BJ (cell line): ENCODE data around the gene KRI1. TPM values are rescaled to one million over a fixed set of nuclear protein-coding genes. Genes with fewer than 3 reads are reported as not detected.
"Not testable (repeated sequence)": the region's sequence is repeated elsewhere in the genome, so short reads cannot be mapped to it uniquely, and the experiment has no call there.

Experiments used
- CTCF ChIA-PET: fragments of 350-600 bp; formaldehyde crosslinking; extraction: SDS; loops from one replicate; lab custom pipeline; 2021; ENCODE audit warnings: antibody characterized with exemption, inconsistent platforms; lab: Yijun Ruan, JAX
- POLR2A ChIA-PET: fragments of 300-600 bp; sonication (Branson Sonifier 250); formaldehyde crosslinking; extraction: SDS; loops from one replicate; lab custom pipeline; 2021; ENCODE audit warnings: antibody characterized with exemption; lab: Charles Lee
- DNase-seq: peaks from one replicate; pipeline ENCODE4 v3.0.0-alpha.2; 2011; ENCODE audit warnings: low read depth
- H3K27me3 ChIP-seq: 2 replicates; pipeline ENCODE4 v1.6.0; 2011; ENCODE audit warnings: low read length; ENCODE audit not compliant: control insufficient read depth, insufficient read depth
- H3K36me3 ChIP-seq: 2 replicates; pipeline ENCODE4 v1.5.1; 2011; ENCODE audit warnings: low read length; ENCODE audit not compliant: control insufficient read depth, insufficient read depth
- H3K4me3 ChIP-seq: 2 replicates; pipeline ENCODE4 v1.5.1; 2011; ENCODE audit warnings: low read depth, mild to moderate bottlenecking, control low read depth, low read length
- CTCF ChIP-seq: IDR thresholded peaks from 2 replicates; pipeline ENCODE4 v1.5.1; 2011; ENCODE audit warnings: low read depth, mild to moderate bottlenecking, control low read depth, inconsistent platforms, low read length, moderate library complexity; ENCODE audit not compliant: insufficient read depth
- polyA plus RNA-seq: library from polyadenylated mRNA; depleted of rRNA; stranded (reverse); fragments of >200 nt; gene quantifications from 2 replicates; pipeline ENCODE4 v1.2.3, GENCODE V29; 2011

The KRI1 gene
- polyA plus RNA-seq, 1 experiment = 10.0 TPM

- peaks cover 2% of the 10 kb centered on the region for H3K27me3 ChIP-seq
- no peak for DNase-seq
- H3K4me3 ChIP-seq = no peak overlapping the region
- ChIA-PET POLR2A (no interaction called here), CTCF (interaction anchor here (1.0 to 1.3 kb wide), 2 partner anchors 9 to 36 kb away, joined by 3 to 5 read pairs; no protein-coding TSS in a partner anchor)
- no peak for TF ChIP-seq CTCF
- H3K36me3 ChIP-seq = no peaks in the 10 kb centered on the region
These were observed 30.2 kb downstream of the KRI1 start for GRCh38 chr19:10535613-10536012.

GRCh38 chr19:10533646-10534386 lies 32.0 kb downstream of the KRI1 start:
- peak; percentile 96 for DNase-seq
- Histone ChIP-seq H3K36me3 (no peaks in the 10 kb centered on the region), H3K4me3 (no peak overlapping the region), H3K27me3 (peaks cover 2% of the 10 kb centered on the region)
- CTCF ChIA-PET = interaction anchor here (0.7 to 1.5 kb wide), 2 partner anchors 8 to 25 kb away, joined by 3 to 7 read pairs; no protein-coding TSS in a partner anchor
- POLR2A ChIA-PET = no interaction called here
- TF ChIP-seq CTCF = no peak

GRCh38 chr19:10532457-10532856 lies 33.4 kb downstream of the KRI1 start:
- POLR2A ChIA-PET = no interaction called here
- CTCF ChIA-PET = interaction anchor here (0.8 to 1.2 kb wide), 2 partner anchors 9 to 26 kb away, joined by 3 read pairs; no protein-coding TSS in a partner anchor

GRCh38 chr19:10526887-10527286 lies 38.9 kb downstream of the KRI1 start:
- CTCF ChIA-PET = interaction anchor here (2.4 kb wide), 1 partner anchor 17 kb away, joined by 6 read pairs; no protein-coding TSS in a partner anchor
- POLR2A ChIA-PET = not testable (repeated sequence)

More at GRCh38 chr19:10532457-10532856, 33.4 kb downstream of the KRI1 start:
- TF ChIP-seq CTCF = no peak
- Histone ChIP-seq H3K27me3 (no peaks in the 10 kb centered on the region; the same call in 1 of the 2 replicates), H3K4me3 (no peak overlapping the region), H3K36me3 (no peaks in the 10 kb centered on the region)
- DNase-seq = no peak

GRCh38 chr19:10525636-10526035 lies 40.2 kb downstream of the KRI1 start:
- H3K36me3 ChIP-seq = no peaks in the 10 kb centered on the region
- H3K27me3 ChIP-seq = peaks cover 4% of the 10 kb centered on the region
- ChIA-PET CTCF (interaction anchor here (0.7 to 2.4 kb wide), 4 partner anchors 16 to 59 kb away, joined by 4 to 6 read pairs (median 4); partner anchors contain the start of gene KRI1), POLR2A (no interaction called here)
- H3K4me3 ChIP-seq = no peak overlapping the region
- no peak for TF ChIP-seq CTCF
- no peak for DNase-seq

More at GRCh38 chr19:10526887-10527286, 38.9 kb downstream of the KRI1 start:
- not testable (repeated sequence) for H3K4me3 ChIP-seq, DNase-seq, H3K36me3 ChIP-seq, H3K27me3 ChIP-seq
